GM06990 (cell line): ENCODE data around the gene ATP2B2.

Experiments
- DNase-seq: peaks from one replicate; pipeline ENCODE4 v3.0.0-alpha.2; 2011; ENCODE audit not compliant: insufficient read length; ENCODE audit errors: extremely low read depth
- H3K27me3 ChIP-seq: replicated peaks from 2 replicates; pipeline ENCODE4 v1.6.0; 2011; ENCODE audit warnings: low read length; ENCODE audit not compliant: control insufficient read depth, insufficient read depth
- H3K36me3 ChIP-seq: 2 replicates; pipeline ENCODE4 v1.5.1; 2011; ENCODE audit warnings: low read length; ENCODE audit not compliant: control insufficient read depth, insufficient read depth
- H3K4me3 ChIP-seq: replicated peaks from 2 replicates; pipeline ENCODE4 v1.5.1; 2011; ENCODE audit warnings: low read depth, mild to moderate bottlenecking, control low read depth, low read length
- CTCF ChIP-seq: IDR thresholded peaks from 2 replicates; pipeline ENCODE4 v1.5.1; 2011; ENCODE audit warnings: low read length, control low read depth, mild to moderate bottlenecking, inconsistent platforms; ENCODE audit not compliant: insufficient read depth, poor library complexity, severe bottlenecking

The ATP2B2 gene

DNA sequence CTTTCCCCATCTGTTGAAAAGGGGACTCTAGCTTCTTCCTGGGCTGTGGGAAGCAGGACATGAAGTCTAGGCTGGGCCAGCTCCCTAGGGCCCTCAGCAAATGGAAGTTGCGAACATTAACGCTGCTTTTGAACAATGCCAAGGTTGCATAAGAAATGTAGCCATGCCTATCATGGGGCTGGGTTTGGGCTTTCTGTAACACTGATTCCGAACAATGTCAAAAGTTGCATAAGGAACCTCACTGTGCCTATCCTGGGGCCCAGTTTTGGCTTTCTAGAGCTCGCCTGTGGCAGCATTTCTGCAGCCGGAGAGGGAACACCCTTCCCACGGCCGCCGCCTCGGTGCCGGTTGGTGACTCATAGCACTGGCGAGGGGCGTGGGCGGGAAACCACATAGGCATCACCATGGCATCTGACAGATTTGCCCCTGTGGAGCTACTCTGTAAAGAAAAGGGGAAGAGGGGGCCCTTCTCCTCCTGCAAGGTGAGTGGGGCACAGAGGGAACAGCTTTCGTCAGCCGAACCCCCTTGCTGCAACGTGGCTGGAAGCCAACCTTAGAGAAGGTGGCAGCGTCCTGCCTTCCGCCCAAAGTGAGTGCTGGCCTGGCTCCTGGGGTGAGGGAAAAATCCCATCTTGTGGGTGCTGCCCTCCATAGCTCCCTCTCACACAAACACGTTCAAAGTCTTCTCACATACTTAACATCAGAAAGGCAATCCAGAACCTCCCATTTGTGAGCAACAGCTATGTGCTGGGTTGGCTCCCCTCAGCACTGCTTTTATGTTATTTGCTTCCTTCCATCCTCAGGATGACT is 46.6 kb upstream of the ATP2B2 start:
- no peak overlapping the region for H3K4me3 ChIP-seq
- no peaks in the 10 kb centered on the region for H3K27me3 ChIP-seq
- TF ChIP-seq CTCF: no peak
- H3K36me3 ChIP-seq: no peaks in the 10 kb centered on the region
- peak; percentile 18 for DNase-seq

DNA sequence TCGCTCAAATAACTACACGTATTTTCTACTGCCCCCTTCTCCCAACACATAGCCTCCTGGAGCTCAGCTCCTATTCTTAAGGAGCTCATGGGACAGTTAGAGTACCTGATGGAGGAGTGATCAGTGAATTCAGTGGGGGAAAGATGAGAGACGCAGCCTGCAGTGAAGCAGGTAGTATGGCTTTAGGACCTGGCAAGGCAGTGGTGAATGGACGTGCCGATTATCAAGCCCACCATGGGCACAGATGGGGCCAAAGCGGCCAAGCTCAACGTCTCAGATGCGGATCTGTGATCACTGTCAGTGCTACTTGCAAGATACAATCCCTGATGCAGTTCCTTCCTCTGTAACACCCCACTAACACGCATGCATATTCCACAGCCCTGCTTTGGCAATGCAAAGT is 45.8 kb upstream of the ATP2B2 start:
- no peaks in the 10 kb centered on the region for H3K36me3 ChIP-seq
- H3K4me3 ChIP-seq: no peak overlapping the region
- no peak for DNase-seq
- TF ChIP-seq CTCF: no peak
- H3K27me3 ChIP-seq: no peaks in the 10 kb centered on the region

GRCh38 chr3:10550705-10551104 is 45.3 kb upstream of the ATP2B2 start:
- Histone ChIP-seq H3K27me3 (no peaks in the 10 kb centered on the region), H3K36me3 (no peaks in the 10 kb centered on the region), H3K4me3 (no peak overlapping the region)
- TF ChIP-seq CTCF: no peak
- no peak for DNase-seq

DNA sequence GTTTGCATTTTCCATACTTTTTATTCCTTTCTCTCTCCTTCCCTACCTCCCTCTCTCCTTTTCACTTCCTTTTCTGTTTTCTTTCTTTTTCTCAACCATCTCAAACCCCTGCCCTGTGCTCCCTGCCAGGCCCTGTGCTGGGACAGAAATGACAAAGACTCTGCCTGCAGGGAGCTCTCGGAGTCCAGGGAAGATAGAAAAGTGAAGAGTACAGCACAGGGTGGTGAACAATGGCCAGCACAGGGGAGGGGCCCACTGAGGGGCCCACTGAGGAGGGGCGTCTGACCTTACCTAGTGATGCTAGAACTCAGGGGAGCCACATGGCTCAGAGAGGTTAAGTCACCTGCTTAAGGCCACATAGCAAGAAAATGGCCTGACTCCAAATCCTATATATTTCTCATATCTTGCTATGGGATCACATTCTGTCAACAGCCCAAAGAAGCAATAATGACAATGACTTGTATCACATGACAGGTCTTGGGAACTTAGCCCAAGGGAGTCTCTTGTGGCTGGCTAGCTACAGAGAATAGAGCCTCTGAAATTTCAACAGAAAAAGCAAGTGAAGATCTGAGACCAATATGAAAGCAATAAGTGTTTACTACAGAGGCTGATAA is 44.3 kb upstream of the ATP2B2 start:
- no peak for DNase-seq
- Histone ChIP-seq H3K27me3 (no peaks in the 10 kb centered on the region), H3K4me3 (no peak overlapping the region), H3K36me3 (no peaks in the 10 kb centered on the region)
- no peak for TF ChIP-seq CTCF

DNA sequence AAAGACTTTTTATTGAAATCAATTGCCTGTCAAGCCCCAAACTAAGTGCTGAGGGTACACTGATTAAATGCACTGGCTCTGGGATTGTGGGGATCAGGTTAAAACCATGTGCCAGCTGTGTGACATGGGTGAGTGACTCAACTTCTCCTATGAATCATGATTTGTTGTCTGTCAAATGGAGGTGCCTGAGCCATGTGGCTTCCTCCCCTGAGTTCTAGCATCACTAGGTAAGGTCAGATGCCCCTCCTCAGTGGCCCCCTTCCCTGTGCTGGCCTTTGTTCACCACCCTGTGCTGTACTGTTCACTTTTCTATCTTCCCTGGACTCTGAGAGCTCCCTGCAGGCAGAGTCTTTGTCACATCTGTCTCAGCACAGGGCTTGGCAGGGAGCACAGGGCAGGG is 43.6 kb upstream of the ATP2B2 start:
- H3K36me3 ChIP-seq: no peaks in the 10 kb centered on the region
- DNase-seq: no peak
- H3K27me3 ChIP-seq: no peaks in the 10 kb centered on the region
- no peak overlapping the region for H3K4me3 ChIP-seq
- TF ChIP-seq CTCF: no peak
